Activated naive CD8-positive, alpha-beta T cell (primary cell): Measurements from ENCODE around the gene LRRC7.
"Not testable (repeated sequence)": the region's sequence is repeated elsewhere in the genome, so short reads cannot be mapped to it uniquely, and the experiment has no call there.

ENCODE experiments used
- H3K27ac Mint-ChIP-seq: one replicate; pipeline ENCODE4 v1.8.0; 2021; ENCODE audit warnings: mixed read lengths
- H3K27me3 Mint-ChIP-seq: one replicate; pipeline ENCODE4 v1.8.0; 2021; ENCODE audit warnings: mixed read lengths
- H3K36me3 Mint-ChIP-seq: one replicate; pipeline ENCODE4 v1.8.0; 2021; ENCODE audit warnings: mixed read lengths
- H3K4me1 Mint-ChIP-seq: one replicate; pipeline ENCODE4 v1.8.0; 2021; ENCODE audit warnings: low read depth, mixed read lengths
- H3K4me3 Mint-ChIP-seq: one replicate; pipeline ENCODE4 v1.8.0; 2021; ENCODE audit warnings: mild to moderate bottlenecking, mixed read lengths
- H3K9me3 Mint-ChIP-seq: one replicate; pipeline ENCODE4 v1.8.0; 2021; ENCODE audit warnings: low read depth, mixed read lengths

LRRC7 gene

GRCh38 chr1:69888657-69889056 lies 320.9 kb downstream of the LRRC7 start:
- Mint-ChIP-seq H3K9me3 (peaks cover 13% of the 10 kb centered on the region), H3K27ac (no peak overlapping the region), H3K4me3 (no peak overlapping the region), H3K36me3 (no peaks in the 10 kb centered on the region), H3K27me3 (no peaks in the 10 kb centered on the region), H3K4me1 (no peaks in the 10 kb centered on the region)

GRCh38 chr1:69898403-69898947 lies 330.8 kb downstream of the LRRC7 start:
- H3K27ac Mint-ChIP-seq, result no peak overlapping the region
- no peak overlapping the region for H3K4me3 Mint-ChIP-seq
- H3K4me1 Mint-ChIP-seq, result no peaks in the 10 kb centered on the region
- peaks cover 5% of the 10 kb centered on the region for H3K9me3 Mint-ChIP-seq
- no peaks in the 10 kb centered on the region for H3K27me3 Mint-ChIP-seq
- H3K36me3 Mint-ChIP-seq, result no peaks in the 10 kb centered on the region

- no peaks in the 10 kb centered on the region for H3K27me3 Mint-ChIP-seq
- no peaks in the 10 kb centered on the region for H3K4me1 Mint-ChIP-seq
- no peak overlapping the region for H3K4me3 Mint-ChIP-seq
- H3K36me3 Mint-ChIP-seq, result no peaks in the 10 kb centered on the region
- H3K27ac Mint-ChIP-seq, result no peak overlapping the region
- no peaks in the 10 kb centered on the region for H3K9me3 Mint-ChIP-seq
Observed at GRCh38 chr1:69911301-69911801, 343.6 kb downstream of the LRRC7 start.

GRCh38 chr1:69913977-69914376 lies 346.3 kb downstream of the LRRC7 start:
- no peak overlapping the region for H3K4me3 Mint-ChIP-seq
- no peaks in the 10 kb centered on the region for H3K9me3 Mint-ChIP-seq
- no peaks in the 10 kb centered on the region for H3K27me3 Mint-ChIP-seq
- H3K27ac Mint-ChIP-seq, result no peak overlapping the region
- no peaks in the 10 kb centered on the region for H3K4me1 Mint-ChIP-seq
- H3K36me3 Mint-ChIP-seq, result no peaks in the 10 kb centered on the region

- Mint-ChIP-seq H3K27ac (no peak overlapping the region), H3K27me3 (no peaks in the 10 kb centered on the region), H3K4me1 (no peaks in the 10 kb centered on the region), H3K36me3 (no peaks in the 10 kb centered on the region), H3K4me3 (no peak overlapping the region), H3K9me3 (no peaks in the 10 kb centered on the region)
Observed at GRCh38 chr1:69914976-69915765, 347.4 kb downstream of the LRRC7 start.

- Mint-ChIP-seq H3K4me1 (no peaks in the 10 kb centered on the region), H3K4me3 (no peak overlapping the region), H3K36me3 (no peaks in the 10 kb centered on the region), H3K27ac (no peak overlapping the region), H3K27me3 (no peaks in the 10 kb centered on the region), H3K9me3 (no peaks in the 10 kb centered on the region)
Observed at GRCh38 chr1:69919129-69919921, 351.6 kb downstream of the LRRC7 start.

- Mint-ChIP-seq H3K4me1 (no peaks in the 10 kb centered on the region), H3K27ac (no peak overlapping the region), H3K36me3 (no peaks in the 10 kb centered on the region), H3K9me3 (no peaks in the 10 kb centered on the region), H3K4me3 (no peak overlapping the region), H3K27me3 (no peaks in the 10 kb centered on the region)
Observed at GRCh38 chr1:69919922-69920273, 352.2 kb downstream of the LRRC7 start.

GRCh38 chr1:69920426-69920825 lies 352.7 kb downstream of the LRRC7 start:
- H3K4me1 Mint-ChIP-seq, result no peaks in the 10 kb centered on the region
- no peak overlapping the region for H3K4me3 Mint-ChIP-seq
- H3K27ac Mint-ChIP-seq, result no peak overlapping the region
- no peaks in the 10 kb centered on the region for H3K9me3 Mint-ChIP-seq
- H3K36me3 Mint-ChIP-seq, result no peaks in the 10 kb centered on the region
- H3K27me3 Mint-ChIP-seq, result no peaks in the 10 kb centered on the region

- Mint-ChIP-seq H3K4me3 (no peak overlapping the region), H3K36me3 (no peaks in the 10 kb centered on the region), H3K4me1 (no peaks in the 10 kb centered on the region), H3K27ac (no peak overlapping the region), H3K27me3 (no peaks in the 10 kb centered on the region), H3K9me3 (no peaks in the 10 kb centered on the region)
Observed at GRCh38 chr1:69921486-69921885, 353.8 kb downstream of the LRRC7 start.

GRCh38 chr1:69928234-69928633 lies 360.5 kb downstream of the LRRC7 start:
- not testable (repeated sequence) for H3K36me3 Mint-ChIP-seq, H3K4me3 Mint-ChIP-seq, H3K9me3 Mint-ChIP-seq, H3K27ac Mint-ChIP-seq, H3K4me1 Mint-ChIP-seq, H3K27me3 Mint-ChIP-seq

GRCh38 chr1:69929308-69930057 lies 361.8 kb downstream of the LRRC7 start:
- Mint-ChIP-seq H3K36me3 (no peaks in the 10 kb centered on the region), H3K4me3 (no peak overlapping the region), H3K4me1 (no peaks in the 10 kb centered on the region), H3K9me3 (no peaks in the 10 kb centered on the region), H3K27me3 (no peaks in the 10 kb centered on the region), H3K27ac (no peak overlapping the region)

GRCh38 chr1:69930396-69930795 lies 362.7 kb downstream of the LRRC7 start:
- H3K9me3 Mint-ChIP-seq, result no peaks in the 10 kb centered on the region
- H3K27ac Mint-ChIP-seq, result no peak overlapping the region
- no peaks in the 10 kb centered on the region for H3K36me3 Mint-ChIP-seq
- H3K27me3 Mint-ChIP-seq, result no peaks in the 10 kb centered on the region
- H3K4me1 Mint-ChIP-seq, result no peaks in the 10 kb centered on the region
- no peak overlapping the region for H3K4me3 Mint-ChIP-seq

GRCh38 chr1:69932760-69933159 lies 365.0 kb downstream of the LRRC7 start:
- H3K9me3 Mint-ChIP-seq, result no peaks in the 10 kb centered on the region
- H3K27me3 Mint-ChIP-seq, result no peaks in the 10 kb centered on the region
- H3K36me3 Mint-ChIP-seq, result no peaks in the 10 kb centered on the region
- H3K4me1 Mint-ChIP-seq, result no peaks in the 10 kb centered on the region
- H3K4me3 Mint-ChIP-seq, result no peak overlapping the region
- H3K27ac Mint-ChIP-seq, result no peak overlapping the region

GRCh38 chr1:69940231-69940630 lies 372.5 kb downstream of the LRRC7 start:
- Mint-ChIP-seq H3K9me3 (peaks cover 17% of the 10 kb centered on the region), H3K36me3 (no peaks in the 10 kb centered on the region), H3K4me1 (no peaks in the 10 kb centered on the region), H3K27me3 (no peaks in the 10 kb centered on the region), H3K27ac (no peak overlapping the region), H3K4me3 (no peak overlapping the region)

GRCh38 chr1:69940816-69941215 lies 373.1 kb downstream of the LRRC7 start:
- no peak overlapping the region for H3K4me3 Mint-ChIP-seq
- no peaks in the 10 kb centered on the region for H3K4me1 Mint-ChIP-seq
- H3K9me3 Mint-ChIP-seq, result peaks cover 23% of the 10 kb centered on the region
- H3K27ac Mint-ChIP-seq, result no peak overlapping the region
- H3K36me3 Mint-ChIP-seq, result no peaks in the 10 kb centered on the region
- no peaks in the 10 kb centered on the region for H3K27me3 Mint-ChIP-seq
